Measurements from ENCODE around the gene SPRYD4. TPM values are rescaled to one million over a fixed set of nuclear protein-coding genes. Genes with fewer than 3 reads are reported as not detected.
A peak's percentile ranks its signal among the peaks of the same experiment; 100 is the strongest.
"Not testable (repeated sequence)": the region's sequence is repeated elsewhere in the genome, so short reads cannot be mapped to it uniquely, and the experiment has no call there.

Gene SPRYD4
- total RNA-seq, 4 donors from 2014 or later: 2.8 to 4.6 (median 4.3) TPM

GRCh38 chr12:56496704-56497103 lies 28.3 kb downstream of the SPRYD4 start:
- H3K36me3 ChIP-seq; intact Hi-C loops (cut with DNase I); H3K27ac ChIP-seq; H3K4me1 ChIP-seq; H3K27me3 ChIP-seq; H3K4me3 ChIP-seq (replicated peaks in 1 of 3); H3K9me3 ChIP-seq: not testable (repeated sequence)
- peak; percentile 14 to 48 (median 18) for TF ChIP-seq CTCF (IDR thresholded peaks at IDR 0.05)
- peak; percentile 57 to 66 for DNase-seq
- WGBS, 2 donors: 9 to 14% methylated on average over 5 to 13 of the region's 17 CpGs

GRCh38 chr12:56498126-56498902 lies 29.9 kb downstream of the SPRYD4 start:
- H3K9me3 ChIP-seq; H3K4me3 ChIP-seq (replicated peaks in 1 of 3); H3K4me1 ChIP-seq; H3K27ac ChIP-seq; H3K27me3 ChIP-seq; H3K36me3 ChIP-seq; intact Hi-C loops (cut with DNase I): not testable (repeated sequence)
- 53% methylated on average over 14 of the region's 14 CpGs for WGBS, 2 donors
- DNase-seq: peak; percentile 10 to 38

- H3K36me3 ChIP-seq; H3K9me3 ChIP-seq; H3K27me3 ChIP-seq; H3K4me3 ChIP-seq (replicated peaks in 1 of 3); H3K4me1 ChIP-seq; DNase-seq; H3K27ac ChIP-seq; intact Hi-C loops (cut with DNase I): not testable (repeated sequence)
- 87 to 90% methylated on average over 9 of the region's 9 CpGs for whole genome bisulfite sequencing, 2 donors
These were observed 31.1 kb downstream of the SPRYD4 start for GRCh38 chr12:56499452-56499851.

- H3K4me1 ChIP-seq; intact Hi-C loops (cut with DNase I); H3K9me3 ChIP-seq; H3K27me3 ChIP-seq; H3K36me3 ChIP-seq; DNase-seq; H3K4me3 ChIP-seq (replicated peaks in 1 of 3); H3K27ac ChIP-seq: not testable (repeated sequence)
- WGBS, 2 donors: 87 to 93% methylated on average over 13 of the region's 13 CpGs
These were observed 31.5 kb downstream of the SPRYD4 start for GRCh38 chr12:56499879-56500278.

GRCh38 chr12:56510786-56511185 lies 42.4 kb downstream of the SPRYD4 start:
- 94 to 95% methylated on average over 16 of the region's 16 CpGs for WGBS, 2 donors
- Histone ChIP-seq H3K27ac (no peak overlapping the region), H3K27me3 (no peaks in the 10 kb centered on the region), H3K4me1 (peaks cover 5 to 6% of the 10 kb centered on the region in 2 donors), H3K4me3 (replicated peaks in 1 of 3) (no peak overlapping the region), H3K36me3 (no peaks in the 10 kb centered on the region), H3K9me3 (no peaks in the 10 kb centered on the region)
- DNase-seq: no peak
- TF ChIP-seq CTCF (IDR thresholded peaks at IDR 0.05) (no peak), POLR2A (IDR thresholded peaks at IDR 0.05) (no peak)
- intact Hi-C loops (cut with DNase I): loop anchor here (5.0 to 10.0 kb wide), 2 partner anchors 62 to 124 kb away; partner anchors contain the start of gene BAZ2A

GRCh38 chr12:56514014-56514318 lies 45.6 kb downstream of the SPRYD4 start:
- peak overlapping the region in 2 of 3 donors; percentile 45 to 46 for H3K27ac ChIP-seq

GRCh38 chr12:56517854-56518253 lies 49.5 kb downstream of the SPRYD4 start:
- Histone ChIP-seq H3K4me3 (replicated peaks in 1 of 3) (no peak overlapping the region), H3K27ac (peak overlapping the region in 2 of 3 donors; percentile 93 to 96), H3K4me1 (peaks cover 26 to 47% of the 10 kb centered on the region in 2 donors), H3K27me3 (no peaks in the 10 kb centered on the region), H3K36me3 (no peaks in the 10 kb centered on the region), H3K9me3 (no peaks in the 10 kb centered on the region)
- no peak for DNase-seq
- intact Hi-C loops (cut with DNase I): loop anchor here (10.0 kb wide), 1 partner anchor 117 kb away; the partner anchor contains the start of gene BAZ2A
- TF ChIP-seq CTCF (IDR thresholded peaks at IDR 0.05) (no peak), POLR2A (IDR thresholded peaks at IDR 0.05) (no peak)
- WGBS, 2 donors: 92 to 95% methylated on average over 2 of the region's 2 CpGs

More at GRCh38 chr12:56514014-56514318, 45.6 kb downstream of the SPRYD4 start:
- H3K4me3 ChIP-seq (replicated peaks in 1 of 3); H3K36me3 ChIP-seq; H3K9me3 ChIP-seq; H3K27me3 ChIP-seq; DNase-seq: not testable (repeated sequence)
- peaks cover 15 to 27% of the 10 kb centered on the region in 2 donors for H3K4me1 ChIP-seq
- intact Hi-C loops (cut with DNase I): loop anchor here (5.0 to 10.0 kb wide), 2 partner anchors 58 to 121 kb away; partner anchors contain the start of gene BAZ2A
- WGBS, 2 donors: 62 to 63% methylated on average over 4 of the region's 4 CpGs

All from thyroid gland (tissue), 4 donors.